Stimulated activated CD4-positive, alpha-beta T cell treated with anti-CD3 and anti-CD28 coated beads, Interleukin-15, amount 100 ng/mL, for 1 hour (primary cell): ENCODE results near the gene AKAP13.
A peak's percentile ranks its signal among the peaks of the same experiment; 100 is the strongest.
"Not testable (repeated sequence)": the region's sequence is repeated elsewhere in the genome, so short reads cannot be mapped to it uniquely, and the experiment has no call there.

Experiments used
- DNase-seq, 2 donors: peaks; one replicate each; pipeline ENCODE4 v3.0.0-alpha.2; 2020; ENCODE audit warnings: low read depth in 1 of 2, low spot score in 1 of 2

Gene AKAP13

DNA sequence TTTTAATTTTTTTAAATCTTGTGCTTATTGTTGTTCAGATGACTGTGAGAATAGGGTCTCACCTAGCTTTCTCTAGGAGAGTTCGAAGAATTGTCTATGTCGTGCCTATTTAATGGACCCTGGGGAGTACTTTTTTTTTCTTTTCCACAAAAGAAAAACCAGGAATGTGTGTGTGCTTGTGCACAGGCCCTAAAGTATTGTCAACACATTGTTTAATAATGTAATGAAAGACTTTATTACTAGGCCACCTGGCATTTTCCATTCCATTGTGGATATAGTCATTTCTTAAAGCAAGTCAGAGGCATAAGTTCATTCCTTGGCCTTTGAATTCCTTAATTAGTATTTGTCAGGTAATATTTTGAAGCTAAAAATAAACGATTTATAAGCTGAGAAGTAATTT, 278.4 kb downstream of the AKAP13 start:
- no peak for DNase-seq

GRCh38 chr15:85661859-85662258, 281.5 kb downstream of the AKAP13 start:
- no peak for DNase-seq

DNA sequence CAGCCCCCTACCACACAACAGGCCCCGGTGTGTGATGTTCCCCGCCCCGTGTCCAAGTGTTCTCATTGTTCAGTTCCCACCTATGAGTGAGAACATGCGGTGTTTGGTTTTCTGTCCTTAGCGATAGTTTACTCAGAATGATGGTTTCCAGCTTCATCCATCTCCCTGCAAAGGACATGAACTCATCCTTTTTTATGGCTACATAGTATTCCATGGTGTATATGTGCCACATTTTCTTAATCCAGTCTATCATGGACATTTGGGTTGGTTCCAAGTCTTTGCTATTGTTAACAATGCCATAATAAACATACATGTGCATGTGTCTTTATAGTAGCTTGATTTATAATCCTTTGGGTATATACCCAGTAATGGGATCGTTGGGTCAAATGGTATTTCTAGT, 285.3 kb downstream of the AKAP13 start:
- not testable (repeated sequence) for DNase-seq

GRCh38 chr15:85667491-85668424, 287.4 kb downstream of the AKAP13 start:
- DNase-seq: peak in 1 of 2 donors; percentile 15

DNA sequence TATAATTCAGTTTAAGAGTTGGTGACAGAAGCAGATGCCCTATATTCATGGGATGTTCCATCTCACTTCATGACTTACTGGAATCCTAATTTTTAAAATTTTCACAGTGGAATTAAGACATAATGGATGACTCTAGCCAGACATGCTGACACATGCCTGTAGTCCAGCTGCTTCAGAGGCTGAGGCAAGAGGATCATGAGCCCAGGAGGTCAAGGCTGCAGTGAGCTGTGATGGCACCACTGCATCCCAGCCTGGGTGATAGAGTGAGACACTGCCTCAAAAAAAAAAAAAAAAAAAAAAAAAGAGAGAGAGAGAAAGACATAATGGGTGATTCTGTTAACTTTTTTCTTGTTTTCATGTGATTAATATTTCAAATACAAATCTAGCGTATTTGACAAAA, 290.8 kb downstream of the AKAP13 start:
- DNase-seq: no peak

- DNase-seq: no peak
Measured at GRCh38 chr15:85672332-85673084, 292.1 kb downstream of the AKAP13 start.

GRCh38 chr15:85673326-85673725, 292.9 kb downstream of the AKAP13 start:
- no peak for DNase-seq

GRCh38 chr15:85676342-85677098, 296.1 kb downstream of the AKAP13 start:
- no peak for DNase-seq

DNA sequence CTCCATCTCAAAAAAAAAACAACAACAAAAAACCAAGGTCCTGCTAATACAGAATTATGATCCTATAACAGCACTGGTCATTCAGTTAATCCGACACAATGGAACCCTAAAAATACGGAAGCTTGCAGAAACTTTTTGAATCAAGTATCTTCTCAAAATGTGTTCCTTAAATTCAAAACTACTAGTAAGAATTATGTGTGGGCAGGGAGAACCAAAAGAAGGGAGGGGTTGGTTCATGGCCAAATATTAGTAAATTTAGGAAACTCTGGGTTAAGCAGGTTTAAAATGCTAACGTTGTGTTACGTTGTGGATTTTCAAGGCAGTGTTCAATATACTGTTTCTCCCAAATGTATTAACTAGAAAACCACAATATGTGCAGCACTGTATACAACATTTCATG, 298.8 kb downstream of the AKAP13 start:
- no peak for DNase-seq

- DNase-seq: no peak
Measured at GRCh38 chr15:85681386-85681785, 301.0 kb downstream of the AKAP13 start.

- no peak for DNase-seq
Measured at GRCh38 chr15:85684174-85684710, 303.8 kb downstream of the AKAP13 start.

- DNase-seq: no peak
Measured at GRCh38 chr15:85685356-85685755, 305.0 kb downstream of the AKAP13 start.

- no peak for DNase-seq
Measured at GRCh38 chr15:85687329-85687728, 306.9 kb downstream of the AKAP13 start.

DNA sequence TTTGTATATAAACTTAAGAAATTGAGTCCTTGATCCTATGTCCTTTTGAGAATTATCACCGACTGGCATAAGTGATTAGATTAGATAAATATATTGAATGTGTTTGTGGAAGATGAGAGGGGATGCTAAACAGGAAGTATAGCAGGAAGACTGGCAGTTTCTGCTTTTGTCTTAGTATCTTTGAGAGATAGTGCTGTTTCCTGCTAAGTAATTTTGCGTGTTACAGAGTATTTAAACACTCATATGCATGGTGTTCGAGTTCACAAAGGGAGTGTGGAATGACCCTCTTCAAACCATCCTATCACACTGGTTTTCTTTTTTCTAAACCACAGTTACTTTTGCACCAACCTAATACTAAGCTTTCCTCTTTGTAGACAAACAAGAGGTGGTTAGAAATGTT, 308.3 kb downstream of the AKAP13 start:
- no peak for DNase-seq

GRCh38 chr15:85689729-85690128, 309.3 kb downstream of the AKAP13 start:
- DNase-seq: peak in 1 of 2 donors; percentile 33

DNA sequence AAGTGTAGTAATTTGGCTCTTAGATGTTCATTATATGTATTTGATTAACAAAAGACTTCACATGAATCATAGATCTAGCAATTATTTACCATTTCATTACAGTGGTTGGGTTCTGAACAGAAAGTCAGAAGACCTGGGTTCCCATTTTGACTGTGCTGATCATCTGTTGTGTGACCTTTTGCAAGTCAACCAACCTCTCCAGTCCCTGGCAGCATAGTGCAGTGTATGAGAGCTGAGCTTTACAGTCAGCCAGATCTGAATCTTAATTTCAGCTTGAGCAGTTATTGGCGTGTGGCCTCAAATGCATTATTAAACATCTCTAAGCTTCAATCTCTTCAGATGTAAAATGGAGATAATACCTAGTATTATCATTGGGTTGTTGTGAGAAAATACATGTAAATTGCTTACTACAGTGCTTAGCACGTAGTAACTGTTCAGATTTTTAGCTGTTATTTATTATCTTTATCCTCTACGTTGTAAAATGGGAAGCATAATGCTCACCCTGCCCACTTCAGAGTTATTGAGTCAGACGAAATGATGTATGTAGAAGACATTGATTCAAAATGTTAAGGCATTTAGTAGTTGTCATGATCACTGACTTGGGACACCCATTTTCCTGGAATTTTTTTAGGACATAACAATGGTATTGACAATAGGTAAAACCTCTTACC, 310.3 kb downstream of the AKAP13 start:
- DNase-seq: no peak

DNA sequence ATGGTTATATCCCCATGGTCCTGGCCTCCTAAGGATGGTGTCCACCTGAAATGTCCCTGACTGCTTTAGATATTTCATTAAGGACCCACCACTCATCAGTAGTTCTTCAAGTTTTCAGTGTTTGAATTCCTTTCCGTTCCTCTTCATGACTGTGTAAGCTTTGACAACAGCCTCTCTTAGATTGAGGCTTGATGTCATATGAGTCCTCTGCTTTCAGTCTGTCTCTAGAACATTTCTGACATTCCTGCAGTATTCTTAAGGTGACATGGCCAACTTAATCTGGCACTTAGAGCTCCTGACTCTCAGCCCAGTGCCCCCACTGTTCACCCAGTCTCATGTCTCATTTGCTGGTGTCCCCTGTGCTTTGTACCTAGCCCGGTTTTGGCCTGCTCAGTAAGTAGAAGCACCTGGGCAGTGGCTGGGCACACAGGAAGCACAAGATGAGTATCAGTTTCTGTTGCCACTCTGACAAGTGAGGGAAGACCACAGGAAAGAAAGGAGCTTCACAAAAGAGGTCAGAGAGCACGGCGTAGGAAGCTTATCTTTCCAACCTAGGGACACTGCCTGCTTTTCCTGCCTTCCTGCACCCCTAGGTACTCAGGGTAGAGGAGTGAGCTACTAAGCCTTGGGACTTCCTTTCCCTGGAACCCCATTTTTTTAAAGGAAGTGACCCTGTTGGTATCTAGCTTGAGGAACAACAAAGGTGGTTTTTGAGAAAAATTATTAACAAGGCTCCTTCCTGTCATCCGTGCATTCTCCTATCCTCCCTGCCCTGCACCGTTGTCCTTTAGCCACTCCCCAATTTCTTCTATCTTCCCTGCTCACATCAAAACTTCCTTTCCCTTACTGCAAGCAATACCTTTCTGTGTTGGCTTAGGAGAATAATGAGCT, 311.2 kb downstream of the AKAP13 start:
- DNase-seq: no peak

GRCh38 chr15:85692321-85692720, 311.9 kb downstream of the AKAP13 start:
- DNase-seq: no peak

DNA sequence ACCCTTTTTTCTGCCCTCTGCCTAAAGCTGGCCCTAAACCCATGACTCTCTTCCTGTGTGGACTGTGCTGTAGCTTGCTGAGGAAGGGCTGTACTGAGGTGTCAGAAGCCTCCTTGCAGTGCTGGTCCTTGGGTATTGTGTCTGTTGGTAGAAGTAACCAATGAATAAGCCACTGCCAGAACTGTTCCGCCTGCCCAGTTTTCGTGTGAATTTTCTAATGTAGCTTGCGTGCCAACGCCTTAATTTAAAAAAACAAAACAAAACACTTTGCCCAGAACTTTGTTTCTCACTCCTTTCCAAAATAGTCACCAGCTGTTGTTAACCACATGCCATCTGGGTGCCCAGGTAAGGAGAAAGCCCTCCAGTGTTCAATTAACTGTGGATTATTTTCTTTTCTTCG, 312.5 kb downstream of the AKAP13 start:
- no peak for DNase-seq

- DNase-seq: no peak
Measured at GRCh38 chr15:85693277-85693676, 312.9 kb downstream of the AKAP13 start.
